ENCODE measurements around the gene DLX1. TPM values are rescaled to one million over a fixed set of nuclear protein-coding genes. Genes with fewer than 3 reads are reported as not detected.

DLX1 gene
- total RNA-seq, result under 1 TPM in 1 of 2 experiments, not detected in 1; 0.10 TPM

GRCh38 chr2:172085460-172086159 is at the start of gene DLX1:
Gene DLX1, plus strand, starts transcription at chr2:172085507. Its CDS starts 171 bp downstream, at chr2:172085678.
- DNase-seq, result no peak
- H3K4me3 Mint-ChIP-seq, result peak within 1 kb of the TSS; percentile 74
- peaks cover 4% of the 10 kb centered on the region for H3K36me3 Mint-ChIP-seq
- no peak within 1 kb of the TSS for H3K27ac Mint-ChIP-seq
- H3K27me3 Mint-ChIP-seq, result peaks cover 100% of the 10 kb centered on the region
- H3K4me1 Mint-ChIP-seq, result peaks cover 50% of the 10 kb centered on the region
- peaks cover 2% of the 10 kb centered on the region for H3K9me3 Mint-ChIP-seq

DNA sequence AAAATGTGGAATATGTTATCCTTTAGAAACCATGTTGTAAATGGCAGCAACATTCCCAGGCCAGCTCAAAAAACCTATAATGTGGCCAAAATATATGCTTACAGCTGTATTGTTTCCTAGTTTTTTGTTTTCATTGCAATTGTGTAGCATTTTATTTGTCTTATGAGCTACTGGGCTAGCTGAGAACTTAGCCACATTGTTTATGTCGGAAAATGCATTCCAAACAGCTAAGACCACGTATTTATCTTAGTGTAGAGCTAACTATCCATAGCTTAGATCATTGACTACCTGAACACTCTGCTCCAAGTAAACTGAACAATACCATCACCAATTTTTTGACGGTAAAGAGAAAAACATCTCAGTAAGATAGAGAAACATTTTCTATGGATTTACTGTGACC is 47.2 kb upstream of the DLX1 start:
- Mint-ChIP-seq H3K27ac (no peak overlapping the region), H3K27me3 (no peaks in the 10 kb centered on the region), H3K4me1 (no peaks in the 10 kb centered on the region), H3K9me3 (no peaks in the 10 kb centered on the region), H3K36me3 (no peaks in the 10 kb centered on the region), H3K4me3 (no peak overlapping the region)
- no peak for DNase-seq

DNA sequence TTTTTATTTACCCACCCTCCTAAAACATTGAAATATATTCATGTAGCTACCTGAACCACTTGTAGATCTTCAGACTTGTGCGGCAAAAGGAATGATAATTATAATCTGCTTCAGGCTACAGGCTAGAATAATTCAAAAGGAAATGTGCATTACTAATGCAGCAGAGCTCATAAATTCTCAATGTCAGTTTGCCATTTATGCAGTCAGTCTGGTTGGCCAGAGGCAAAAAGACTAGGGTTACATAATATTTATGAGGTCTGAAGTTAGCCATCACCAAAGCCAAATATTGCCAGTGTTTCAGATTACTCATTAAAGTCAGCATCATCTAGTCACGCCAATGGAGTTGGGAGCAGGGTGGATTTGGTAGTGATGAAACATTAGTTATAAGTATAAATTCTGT is 46.7 kb upstream of the DLX1 start:
- Mint-ChIP-seq H3K36me3 (no peaks in the 10 kb centered on the region), H3K27me3 (no peaks in the 10 kb centered on the region)

GRCh38 chr2:172039011-172039704 is 46.1 kb upstream of the DLX1 start:
- no peaks in the 10 kb centered on the region for H3K9me3 Mint-ChIP-seq
- H3K4me3 Mint-ChIP-seq, result no peak overlapping the region
- no peaks in the 10 kb centered on the region for H3K4me1 Mint-ChIP-seq

More for the DNA sequence above, 46.7 kb upstream of the DLX1 start:
- H3K27ac Mint-ChIP-seq, result no peak overlapping the region
- no peak overlapping the region for H3K4me3 Mint-ChIP-seq
- no peaks in the 10 kb centered on the region for H3K9me3 Mint-ChIP-seq
- no peak for DNase-seq
- no peaks in the 10 kb centered on the region for H3K4me1 Mint-ChIP-seq

DNA sequence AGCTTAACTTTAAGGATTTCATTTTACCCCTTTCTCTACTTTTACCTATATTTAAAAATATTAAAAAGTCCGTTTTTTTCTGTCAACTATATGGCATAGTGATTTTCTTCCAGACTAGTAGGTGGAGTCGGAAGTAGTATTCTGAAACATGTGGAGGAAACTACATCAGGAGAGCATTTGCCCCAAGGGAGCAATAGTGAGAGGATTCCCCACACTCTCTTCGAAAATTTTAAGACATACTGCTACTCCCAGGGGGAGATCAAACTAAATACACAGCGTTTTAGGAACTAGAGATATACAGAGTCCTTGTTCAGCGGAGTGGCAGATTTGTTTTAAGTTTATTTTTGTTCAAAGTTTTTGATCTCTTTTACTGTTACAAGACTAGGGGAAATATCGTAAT is 45.0 kb upstream of the DLX1 start:
- Mint-ChIP-seq H3K36me3 (no peaks in the 10 kb centered on the region), H3K4me3 (no peak overlapping the region), H3K4me1 (no peaks in the 10 kb centered on the region), H3K9me3 (no peaks in the 10 kb centered on the region), H3K27ac (no peak overlapping the region), H3K27me3 (no peaks in the 10 kb centered on the region)
- DNase-seq, result no peak

More at GRCh38 chr2:172039011-172039704, 46.1 kb upstream of the DLX1 start:
- Mint-ChIP-seq H3K36me3 (no peaks in the 10 kb centered on the region), H3K27ac (no peak overlapping the region), H3K27me3 (no peaks in the 10 kb centered on the region)
- DNase-seq, result no peak

DNA sequence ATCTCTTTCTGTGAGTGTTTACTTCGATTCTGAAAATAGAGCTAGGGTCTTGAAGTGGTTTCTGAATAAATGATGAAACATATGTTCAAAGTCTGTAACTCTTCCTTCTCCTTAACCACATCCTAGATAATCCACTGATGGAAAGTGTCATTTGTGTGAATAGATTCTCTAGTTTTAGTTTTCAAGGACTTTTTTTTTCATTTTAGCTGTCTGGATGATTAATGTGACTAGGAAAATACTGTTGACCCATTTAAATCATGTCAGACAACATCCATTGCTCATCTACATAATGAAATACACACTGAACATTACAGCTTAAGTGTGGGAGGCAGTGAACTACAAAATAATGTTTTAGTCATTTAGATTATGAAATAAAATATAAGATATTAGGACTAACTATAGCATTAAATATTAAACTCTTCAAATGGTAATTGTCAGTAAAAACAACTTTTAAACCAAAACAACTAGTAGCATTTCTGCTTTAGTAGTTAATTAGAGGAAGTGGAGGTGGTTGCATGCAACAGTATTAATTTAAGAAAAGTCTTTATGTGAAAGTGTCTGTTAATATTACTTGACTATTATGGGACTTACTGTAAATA is 39.1 kb upstream of the DLX1 start:
- H3K4me1 Mint-ChIP-seq, result peaks cover 3% of the 10 kb centered on the region
- DNase-seq, result no peak
- no peaks in the 10 kb centered on the region for H3K36me3 Mint-ChIP-seq
- no peaks in the 10 kb centered on the region for H3K27me3 Mint-ChIP-seq
- H3K4me3 Mint-ChIP-seq, result no peak overlapping the region
- no peaks in the 10 kb centered on the region for H3K9me3 Mint-ChIP-seq
- H3K27ac Mint-ChIP-seq, result no peak overlapping the region

DNA sequence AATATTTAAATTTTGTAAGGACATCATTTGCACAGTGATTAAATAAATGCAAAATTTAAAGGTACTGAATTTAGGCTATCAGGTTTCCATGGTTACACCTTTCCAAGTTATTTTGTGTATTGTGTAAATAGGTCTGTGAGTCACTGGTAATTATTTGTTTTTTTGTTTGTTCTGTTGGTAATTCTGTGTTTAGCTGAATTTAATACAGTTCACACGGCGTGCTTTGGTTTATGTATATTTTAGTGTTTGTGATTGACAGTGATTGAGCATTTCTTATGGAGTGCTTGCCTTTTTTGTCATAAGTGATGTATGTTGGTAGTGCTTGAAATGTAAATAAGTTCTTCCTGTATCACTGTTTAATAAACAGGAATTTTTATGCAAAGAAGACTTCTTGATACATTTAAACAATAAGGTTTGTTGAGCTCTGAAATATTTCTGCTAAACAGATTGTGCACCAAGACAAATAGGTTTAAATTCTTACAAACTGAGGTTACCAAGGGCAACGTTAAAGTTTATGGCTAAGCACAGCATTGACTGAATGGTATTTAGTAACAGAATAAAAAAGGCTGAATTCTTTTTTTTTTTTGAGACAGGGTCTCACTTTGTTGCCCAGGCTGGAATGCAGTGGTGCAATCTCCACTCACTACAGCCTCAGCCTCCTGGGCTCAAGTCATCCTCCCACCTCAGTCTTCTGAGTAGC is 38.3 kb upstream of the DLX1 start:
- Mint-ChIP-seq H3K9me3 (no peaks in the 10 kb centered on the region), H3K27me3 (no peaks in the 10 kb centered on the region), H3K4me1 (peaks cover 3% of the 10 kb centered on the region), H3K4me3 (no peak overlapping the region), H3K36me3 (no peaks in the 10 kb centered on the region), H3K27ac (no peak overlapping the region)
- DNase-seq, result no peak

DNA sequence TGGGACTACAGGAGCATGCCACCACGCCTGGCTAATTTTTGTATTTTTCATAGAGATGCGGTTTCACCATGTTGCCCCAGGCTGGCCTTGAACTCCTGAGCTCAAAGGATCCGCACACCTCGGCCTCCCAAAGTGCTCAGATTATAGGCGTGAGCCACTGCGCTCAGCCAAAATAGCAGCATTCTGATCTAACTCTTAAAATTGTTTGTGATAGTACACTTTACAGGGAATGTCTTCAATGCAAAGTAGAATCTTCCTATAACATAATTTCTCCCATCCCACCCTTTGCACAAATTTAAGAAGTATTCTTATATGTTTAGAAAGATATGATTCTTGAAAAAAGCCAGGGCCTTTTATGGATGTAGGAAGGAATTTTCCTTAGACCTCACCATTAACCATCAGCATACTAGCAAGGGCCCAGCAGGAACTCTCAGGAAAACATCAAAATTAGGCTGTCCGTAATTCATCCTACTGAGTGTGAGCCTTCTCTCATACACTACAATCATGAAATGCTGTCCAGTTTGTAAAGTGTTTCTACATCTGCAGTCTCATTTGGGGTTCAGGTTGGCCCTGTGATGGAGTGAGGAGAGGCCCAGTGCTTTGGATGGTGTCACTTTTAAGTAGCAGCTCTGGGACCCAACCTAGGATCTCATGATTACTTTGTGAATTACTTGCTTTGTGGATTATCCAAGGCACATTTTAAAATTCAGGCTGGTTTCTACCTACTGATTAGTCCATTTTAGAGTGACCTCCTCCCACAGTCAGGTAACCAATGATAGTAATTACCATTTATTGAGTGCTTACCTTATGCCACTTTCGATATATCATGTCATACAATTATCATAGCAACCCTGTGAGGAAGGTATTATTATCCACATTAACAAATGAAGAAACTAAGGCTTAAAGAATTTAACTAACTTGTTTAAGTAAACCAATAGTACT is 37.5 kb upstream of the DLX1 start:
- Mint-ChIP-seq H3K4me3 (no peak overlapping the region), H3K4me1 (peaks cover 4% of the 10 kb centered on the region), H3K27ac (no peak overlapping the region), H3K36me3 (no peaks in the 10 kb centered on the region), H3K9me3 (no peaks in the 10 kb centered on the region), H3K27me3 (no peaks in the 10 kb centered on the region)
- DNase-seq, result no peak

GRCh38 chr2:172048508-172049503 is 36.5 kb upstream of the DLX1 start:
- Mint-ChIP-seq H3K9me3 (no peaks in the 10 kb centered on the region), H3K4me3 (no peak overlapping the region), H3K27ac (no peak overlapping the region), H3K36me3 (no peaks in the 10 kb centered on the region), H3K4me1 (peaks cover 4% of the 10 kb centered on the region), H3K27me3 (no peaks in the 10 kb centered on the region)
- no peak for DNase-seq

- Mint-ChIP-seq H3K27ac (no peak overlapping the region), H3K9me3 (no peaks in the 10 kb centered on the region), H3K27me3 (no peaks in the 10 kb centered on the region), H3K36me3 (no peaks in the 10 kb centered on the region), H3K4me3 (no peak overlapping the region), H3K4me1 (peaks cover 4% of the 10 kb centered on the region)
- DNase-seq, result no peak
Measured at GRCh38 chr2:172049567-172050120, 35.7 kb upstream of the DLX1 start.

DNA sequence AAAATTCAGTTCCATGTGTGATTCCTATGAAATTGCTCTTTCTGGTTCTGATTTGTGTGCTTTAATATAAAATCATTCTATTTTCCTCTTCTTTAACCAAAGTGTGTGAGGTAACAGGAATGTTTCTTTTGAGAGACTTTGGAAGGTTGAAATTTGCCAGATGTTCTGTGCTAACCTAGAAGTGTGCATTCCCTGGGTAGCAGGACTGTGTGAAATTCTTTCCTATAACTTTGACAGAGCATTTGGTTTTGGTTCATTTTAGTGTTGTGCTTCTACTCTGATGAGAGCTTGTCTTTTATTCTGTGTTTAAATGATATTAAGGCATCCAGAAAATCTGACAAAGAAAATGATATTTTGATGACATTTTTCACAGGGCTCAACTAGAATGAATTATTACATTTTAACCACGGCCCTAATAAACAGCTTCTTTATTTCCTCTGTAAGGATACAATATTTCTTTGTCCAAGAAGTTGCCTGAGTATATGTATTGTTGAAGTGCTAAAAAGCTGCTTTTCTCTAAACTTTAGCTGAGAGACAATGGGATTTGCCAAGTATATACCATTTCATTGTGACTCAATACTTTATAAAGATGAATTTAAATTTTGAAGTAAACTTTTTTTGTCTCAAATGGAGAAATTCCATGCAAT is 34.7 kb upstream of the DLX1 start:
- no peak overlapping the region for H3K4me3 Mint-ChIP-seq
- H3K9me3 Mint-ChIP-seq, result no peaks in the 10 kb centered on the region

DNA sequence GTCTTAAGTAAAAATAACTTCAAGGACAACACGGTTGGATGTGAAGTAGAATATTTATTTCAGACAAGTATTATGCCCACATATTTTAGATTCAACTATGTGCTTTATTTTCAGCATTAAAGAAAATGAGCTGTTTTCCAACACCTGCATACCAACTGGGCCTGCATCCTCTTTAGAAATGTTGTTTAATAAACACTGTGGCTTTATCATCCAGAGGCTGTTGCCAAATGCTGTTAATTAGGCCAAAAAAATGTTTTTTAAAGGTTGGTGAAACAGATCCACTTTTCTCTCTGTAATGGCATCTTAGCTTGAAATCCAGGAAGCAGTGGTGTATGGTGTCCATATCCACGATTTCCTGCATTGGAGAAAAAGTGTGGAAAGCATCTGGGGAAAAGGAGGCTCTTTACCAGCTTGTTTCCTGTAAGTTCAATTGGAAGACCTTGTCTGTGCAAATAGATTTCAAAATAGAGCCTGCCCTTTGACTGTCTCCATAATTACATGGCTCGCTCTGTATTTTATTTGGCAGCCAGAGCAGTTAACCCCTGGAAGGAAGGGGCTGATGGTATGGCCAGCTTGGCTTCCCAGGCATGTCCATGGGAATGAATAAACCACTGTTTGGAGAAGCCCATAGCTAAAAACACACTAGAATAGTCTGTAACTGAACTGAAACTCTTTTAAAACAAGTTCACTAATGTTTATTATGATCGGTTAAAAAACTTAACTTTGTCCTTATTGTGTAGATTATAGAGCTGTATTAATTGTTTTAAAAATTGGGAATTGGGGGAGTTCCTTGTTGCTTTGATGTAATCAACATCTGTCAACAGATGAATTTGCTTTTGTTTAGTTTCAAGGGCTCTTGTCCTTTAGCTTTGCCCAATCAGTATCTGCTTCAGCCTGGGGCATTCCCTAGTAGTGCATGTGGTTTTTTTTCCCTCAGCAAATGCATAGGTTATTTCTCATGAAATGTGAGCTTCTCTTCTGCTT is 33.0 kb upstream of the DLX1 start:
- peaks cover 2% of the 10 kb centered on the region for H3K4me1 Mint-ChIP-seq
- H3K27ac Mint-ChIP-seq, result no peak overlapping the region
- no peaks in the 10 kb centered on the region for H3K36me3 Mint-ChIP-seq
- no peaks in the 10 kb centered on the region for H3K9me3 Mint-ChIP-seq
- H3K27me3 Mint-ChIP-seq, result no peaks in the 10 kb centered on the region
- DNase-seq, result no peak
- H3K4me3 Mint-ChIP-seq, result no peak overlapping the region

More for the DNA sequence above, 34.7 kb upstream of the DLX1 start:
- no peaks in the 10 kb centered on the region for H3K36me3 Mint-ChIP-seq
- no peak overlapping the region for H3K27ac Mint-ChIP-seq
- peaks cover 4% of the 10 kb centered on the region for H3K4me1 Mint-ChIP-seq
- no peak for DNase-seq
- no peaks in the 10 kb centered on the region for H3K27me3 Mint-ChIP-seq

All from activated naive CD8-positive, alpha-beta T cell treated with anti-CD3 and anti-CD28 coated beads for 36 hours (primary cell).